AG04450 (cell line): ENCODE results near the gene DBP. TPM values are rescaled to one million over a fixed set of nuclear protein-coding genes. Genes with fewer than 3 reads are reported as not detected.
A peak's percentile ranks its signal among the peaks of the same experiment; 100 is the strongest.
"Not testable (repeated sequence)": the region's sequence is repeated elsewhere in the genome, so short reads cannot be mapped to it uniquely, and the experiment has no call there.

Source experiments
- CTCF ChIA-PET: fragments of 300-600, 350-600 bp; formaldehyde crosslinking; extraction: SDS; loops from one replicate; lab custom pipeline; 2022; ENCODE audit warnings: antibody characterized with exemption, inconsistent platforms; lab: Charles Lee
- POLR2A ChIA-PET: fragments of 350-600 bp; formaldehyde crosslinking; extraction: SDS; loops from one replicate; lab custom pipeline; 2021; ENCODE audit warnings: antibody characterized with exemption, inconsistent platforms; lab: Yijun Ruan, JAX
- DNase-seq: peaks from one replicate; pipeline ENCODE4 v3.0.0-alpha.2; 2011; ENCODE audit warnings: low read depth, low spot score
- H3K27ac ChIP-seq: one replicate; pipeline ENCODE4 v1.5.1; 2012; ENCODE audit warnings: low read depth, low read length, control low read depth
- H3K27me3 ChIP-seq: one replicate; pipeline ENCODE4 v1.6.0; 2012; ENCODE audit warnings: low read length; ENCODE audit not compliant: control insufficient read depth, insufficient read depth
- H3K4me3 ChIP-seq: 2 replicates; pipeline ENCODE4 v1.5.1; 2011; ENCODE audit warnings: mild to moderate bottlenecking, low read depth, low read length, control low read depth
- H3K9me3 ChIP-seq: 2 replicates; pipeline ENCODE4 v1.5.1; 2012; ENCODE audit warnings: low read length; ENCODE audit not compliant: control insufficient read depth, insufficient read depth
- CTCF ChIP-seq: IDR thresholded peaks from 2 replicates; pipeline ENCODE4 v1.5.1; 2011; ENCODE audit warnings: low read depth, low read length, control low read depth, inconsistent platforms
- polyA plus RNA-seq: library from polyadenylated mRNA; depleted of rRNA; stranded (reverse); fragments of >200 nt; gene quantifications from 2 replicates; pipeline ENCODE4 v1.2.3, GENCODE V29; 2011

The DBP gene
- polyA plus RNA-seq, 1 experiment: 4.0 TPM

GRCh38 chr19:48681127-48681470 lies 43.9 kb upstream of the DBP start:
- TF ChIP-seq CTCF: no peak
- peaks cover 3% of the 10 kb centered on the region; the same call in 1 of the 2 replicates for H3K9me3 ChIP-seq
- DNase-seq: peak; percentile 83
- CTCF ChIA-PET: no interaction called here
- H3K27ac ChIP-seq: peak overlapping the region; percentile 68
- POLR2A ChIA-PET: interaction anchor here (0.6 to 0.9 kb wide), 4 partner anchors 35 to 187 kb away, joined by 3 to 6 read pairs (median 4); no protein-coding TSS in a partner anchor
- H3K4me3 ChIP-seq: no peak overlapping the region
- peaks cover 7% of the 10 kb centered on the region for H3K27me3 ChIP-seq

GRCh38 chr19:48680436-48681126 lies 43.4 kb upstream of the DBP start:
- ChIA-PET CTCF (no interaction called here), POLR2A (interaction anchor here (0.6 to 0.9 kb wide), 3 partner anchors 36 to 187 kb away, joined by 3 to 4 read pairs (median 3); no protein-coding TSS in a partner anchor)
- Histone ChIP-seq H3K9me3 (peaks cover 3% of the 10 kb centered on the region; the same call in 1 of the 2 replicates), H3K27ac (peak overlapping the region; percentile 31), H3K4me3 (no peak overlapping the region), H3K27me3 (peaks cover 7% of the 10 kb centered on the region)
- no peak for TF ChIP-seq CTCF
- DNase-seq: no peak

- DNase-seq, POLR2A ChIA-PET, H3K27me3 ChIP-seq, CTCF ChIA-PET, H3K9me3 ChIP-seq, H3K27ac ChIP-seq, H3K4me3 ChIP-seq: not testable (repeated sequence)
These were observed 42.8 kb upstream of the DBP start for GRCh38 chr19:48680006-48680405.

- ChIA-PET POLR2A (no interaction called here), CTCF (no interaction called here)
- Histone ChIP-seq H3K27ac (no peak overlapping the region), H3K9me3 (peaks cover 3% of the 10 kb centered on the region; the same call in 1 of the 2 replicates), H3K4me3 (no peak overlapping the region), H3K27me3 (peaks cover 7% of the 10 kb centered on the region)
- no peak for TF ChIP-seq CTCF
- DNase-seq: no peak
These were observed 41.0 kb upstream of the DBP start for GRCh38 chr19:48678201-48678600.

DNA sequence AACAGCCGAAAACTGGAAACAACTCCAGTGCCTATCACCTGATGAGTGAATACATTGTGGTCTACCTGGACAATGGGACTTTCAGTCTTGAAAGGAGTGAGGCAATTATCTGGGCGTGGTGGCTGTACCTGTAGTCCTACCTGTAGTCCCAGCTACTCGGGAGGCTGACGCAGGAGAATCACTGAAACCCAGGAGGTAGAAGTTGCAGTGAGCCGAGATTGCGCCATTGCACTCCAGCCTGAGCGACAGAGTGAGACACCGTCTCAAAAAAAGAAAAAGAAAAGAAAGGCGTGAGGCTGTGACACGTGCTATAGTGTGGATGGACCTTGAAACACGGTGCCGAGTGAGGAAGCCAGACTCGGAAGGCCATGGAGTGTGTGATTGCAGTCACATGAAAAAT lies 39.7 kb upstream of the DBP start:
- no peak overlapping the region for H3K27ac ChIP-seq
- peaks cover 10% of the 10 kb centered on the region for H3K27me3 ChIP-seq
- peaks cover 3% of the 10 kb centered on the region; the same call in 1 of the 2 replicates for H3K9me3 ChIP-seq
- no peak for DNase-seq
- ChIA-PET POLR2A (interaction anchor here (0.7 kb wide), 1 partner anchor 10 kb away, joined by 4 read pairs; no protein-coding TSS in a partner anchor), CTCF (no interaction called here)
- no peak overlapping the region for H3K4me3 ChIP-seq
- no peak for TF ChIP-seq CTCF
